Astrocyte (in vitro differentiated cells and primary cell): ENCODE data around the gene WHRN. TPM values are rescaled to one million over a fixed set of nuclear protein-coding genes. Genes with fewer than 3 reads are reported as not detected.

Experiments used
- DNase-seq: peaks from one replicate; pipeline ENCODE4 v3.0.0-alpha.2; 2010; ENCODE audit warnings: low read depth
- FAIRE-seq: peaks from 2 replicates; lab custom pipeline; 2011; peaks lifted over from hg19 to GRCh38; lab: Jason Lieb, UNC
- H2AFZ ChIP-seq: 2 replicates; pipeline ENCODE4 v1.6.0; 2012; ENCODE audit warnings: low read depth, low read length, inconsistent platforms
- H3K27ac ChIP-seq: 2 replicates; pipeline ENCODE4 v1.5.1; 2011; ENCODE audit warnings: low read depth, low read length, inconsistent platforms
- H3K27me3 ChIP-seq: 2 replicates; pipeline ENCODE4 v1.6.0; 2011; ENCODE audit warnings: low read length, inconsistent platforms; ENCODE audit not compliant: insufficient read depth
- H3K36me3 ChIP-seq: 2 replicates; pipeline ENCODE4 v1.5.1; 2011; ENCODE audit warnings: low read length, inconsistent platforms; ENCODE audit not compliant: insufficient read depth
- H3K4me1 ChIP-seq: 2 replicates; pipeline ENCODE4 v1.5.1; 2011; ENCODE audit warnings: low read length, inconsistent platforms; ENCODE audit not compliant: insufficient read depth
- H3K4me2 ChIP-seq: 2 replicates; pipeline ENCODE4 v1.6.0; 2012; ENCODE audit warnings: low read length, inconsistent platforms
- H3K4me3 ChIP-seq: 2 replicates; pipeline ENCODE4 v1.5.1; 2011; ENCODE audit warnings: low read depth, mild to moderate bottlenecking, low read length, inconsistent platforms; ENCODE audit not compliant: insufficient read depth
- H3K79me2 ChIP-seq: 2 replicates; pipeline ENCODE4 v1.6.0; 2012; ENCODE audit warnings: mild to moderate bottlenecking, low read length, inconsistent platforms; ENCODE audit not compliant: insufficient read depth
- H3K9ac ChIP-seq: 2 replicates; pipeline ENCODE4 v1.6.0; 2012; ENCODE audit warnings: mild to moderate bottlenecking, low read length, inconsistent platforms
- H3K9me3 ChIP-seq: 2 replicates; pipeline ENCODE4 v1.5.1; 2012; ENCODE audit warnings: low read depth, mild to moderate bottlenecking, low read length, inconsistent platforms; ENCODE audit not compliant: insufficient read depth
- H4K20me1 ChIP-seq: 2 replicates; pipeline ENCODE4 v1.6.0; 2012; ENCODE audit warnings: low read length, inconsistent platforms; ENCODE audit not compliant: insufficient read depth
- H3K27ac Mint-ChIP-seq: one replicate; pipeline ENCODE4 v1.8.0; 2021; ENCODE audit warnings: mild to moderate bottlenecking, mixed read lengths; ENCODE audit not compliant: unreplicated experiment
- H3K27me3 Mint-ChIP-seq: one replicate; pipeline ENCODE4 v1.8.0; 2021; ENCODE audit warnings: low read depth, mixed read lengths; ENCODE audit not compliant: unreplicated experiment
- H3K36me3 Mint-ChIP-seq: one replicate; pipeline ENCODE4 v1.8.0; 2021; ENCODE audit warnings: low read depth, mixed read lengths; ENCODE audit not compliant: unreplicated experiment
- H3K4me1 Mint-ChIP-seq: one replicate; pipeline ENCODE4 v1.8.0; 2021; ENCODE audit warnings: low read depth, mixed read lengths; ENCODE audit not compliant: unreplicated experiment
- H3K4me3 Mint-ChIP-seq: one replicate; pipeline ENCODE4 v1.8.0; 2021; ENCODE audit warnings: mild to moderate bottlenecking, moderate library complexity, mixed read lengths; ENCODE audit not compliant: unreplicated experiment
- H3K9me3 Mint-ChIP-seq: one replicate; pipeline ENCODE4 v1.8.0; 2021; ENCODE audit warnings: mild to moderate bottlenecking, mixed read lengths; ENCODE audit not compliant: unreplicated experiment
- EZH2 ChIP-seq: IDR thresholded peaks from 2 replicates; pipeline ENCODE4 v1.6.1; 2012; ENCODE audit warnings: mild to moderate bottlenecking, low read length, inconsistent platforms; ENCODE audit not compliant: insufficient read depth
- total RNA-seq: library from RNA; stranded (reverse); gene quantifications from 2 replicates; pipeline ENCODE4 v1.2.1, GENCODE V29; 2021
- TF ChIP-seq, protein P1 (sequence below): IDR thresholded peaks from 2 replicates; pipeline ENCODE4 v1.5.1; 2011; ENCODE audit warnings: low read depth, mild to moderate bottlenecking, inconsistent platforms, low read length, moderate library complexity; ENCODE audit not compliant: insufficient read depth

Gene WHRN
- total RNA-seq, 1 donor from 2014 or later = 10.2 TPM

DNA sequence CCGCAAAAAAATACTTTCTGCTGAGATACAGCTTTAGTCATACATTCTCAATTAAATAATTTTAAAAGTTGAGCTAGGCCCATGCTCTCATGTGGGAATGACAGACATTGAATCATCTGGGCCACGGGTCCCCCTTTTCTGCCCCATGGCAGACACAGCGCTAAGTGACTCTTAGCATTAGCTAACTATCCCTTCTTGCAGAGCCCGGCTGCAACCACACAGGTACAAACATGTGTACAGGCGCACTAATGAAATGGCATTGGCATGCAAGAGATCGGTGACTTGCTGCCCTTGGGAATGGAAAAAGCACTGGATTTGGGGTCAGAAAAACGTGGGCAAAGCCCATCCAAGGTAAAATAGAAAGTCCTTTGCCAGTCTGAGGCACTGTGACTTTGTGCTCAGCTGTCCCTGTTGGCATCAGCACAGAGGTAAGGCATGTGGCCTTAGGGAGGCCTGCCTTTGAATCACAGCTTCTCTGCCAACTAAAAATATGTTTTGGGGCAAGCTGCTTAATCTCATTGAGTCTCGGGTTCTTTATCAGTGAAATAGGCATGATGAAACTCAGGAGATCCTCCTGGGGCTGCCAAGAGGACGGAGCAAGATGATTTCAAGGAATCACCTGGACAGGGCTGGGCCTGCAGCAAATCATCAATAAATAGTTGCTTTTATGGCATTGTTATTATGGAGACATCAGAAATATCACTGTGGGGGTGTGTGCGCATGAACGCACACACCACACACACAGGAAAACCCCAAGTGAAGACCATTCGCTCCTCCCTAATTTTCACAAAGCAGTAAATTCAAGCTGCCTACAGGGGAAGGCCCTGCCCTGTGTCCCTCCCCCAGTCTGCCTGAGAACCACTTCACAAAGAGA lies 54.2 kb downstream of the WHRN start:
- no peak for DNase-seq
- no peak for FAIRE-seq
- TF ChIP-seq EZH2 = no peak
- TF ChIP-seq, protein P1, sequence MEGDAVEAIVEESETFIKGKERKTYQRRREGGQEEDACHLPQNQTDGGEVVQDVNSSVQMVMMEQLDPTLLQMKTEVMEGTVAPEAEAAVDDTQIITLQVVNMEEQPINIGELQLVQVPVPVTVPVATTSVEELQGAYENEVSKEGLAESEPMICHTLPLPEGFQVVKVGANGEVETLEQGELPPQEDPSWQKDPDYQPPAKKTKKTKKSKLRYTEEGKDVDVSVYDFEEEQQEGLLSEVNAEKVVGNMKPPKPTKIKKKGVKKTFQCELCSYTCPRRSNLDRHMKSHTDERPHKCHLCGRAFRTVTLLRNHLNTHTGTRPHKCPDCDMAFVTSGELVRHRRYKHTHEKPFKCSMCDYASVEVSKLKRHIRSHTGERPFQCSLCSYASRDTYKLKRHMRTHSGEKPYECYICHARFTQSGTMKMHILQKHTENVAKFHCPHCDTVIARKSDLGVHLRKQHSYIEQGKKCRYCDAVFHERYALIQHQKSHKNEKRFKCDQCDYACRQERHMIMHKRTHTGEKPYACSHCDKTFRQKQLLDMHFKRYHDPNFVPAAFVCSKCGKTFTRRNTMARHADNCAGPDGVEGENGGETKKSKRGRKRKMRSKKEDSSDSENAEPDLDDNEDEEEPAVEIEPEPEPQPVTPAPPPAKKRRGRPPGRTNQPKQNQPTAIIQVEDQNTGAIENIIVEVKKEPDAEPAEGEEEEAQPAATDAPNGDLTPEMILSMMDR = no peak
- no peaks in the 10 kb centered on the region for H3K9me3 Mint-ChIP-seq
- Histone ChIP-seq H3K9ac (no peak overlapping the region), H3K27ac (no peak overlapping the region), H3K36me3 (no peaks in the 10 kb centered on the region), H3K9me3 (no peaks in the 10 kb centered on the region), H4K20me1 (peaks cover 4% of the 10 kb centered on the region), H3K4me3 (no peak overlapping the region), H3K27me3 (peaks cover 13% of the 10 kb centered on the region), H3K4me2 (no peak overlapping the region), H3K4me1 (peaks cover 13% of the 10 kb centered on the region), H3K79me2 (no peaks in the 10 kb centered on the region), H2AFZ (no peak overlapping the region)
- peaks cover 24% of the 10 kb centered on the region for H3K27me3 Mint-ChIP-seq
- no peak overlapping the region for H3K4me3 Mint-ChIP-seq
- no peaks in the 10 kb centered on the region for H3K36me3 Mint-ChIP-seq
- H3K27ac Mint-ChIP-seq = no peak overlapping the region
- H3K4me1 Mint-ChIP-seq = peaks cover 7% of the 10 kb centered on the region

GRCh38 chr9:114450181-114450580 lies 55.1 kb downstream of the WHRN start:
- Histone ChIP-seq H3K27ac (no peak overlapping the region), H3K9me3 (no peaks in the 10 kb centered on the region), H2AFZ (no peak overlapping the region), H3K27me3 (peaks cover 13% of the 10 kb centered on the region), H3K4me3 (no peak overlapping the region), H4K20me1 (peaks cover 4% of the 10 kb centered on the region), H3K4me1 (peaks cover 13% of the 10 kb centered on the region), H3K4me2 (no peak overlapping the region), H3K79me2 (no peaks in the 10 kb centered on the region), H3K36me3 (no peaks in the 10 kb centered on the region), H3K9ac (no peak overlapping the region)
- Mint-ChIP-seq H3K27ac (no peak overlapping the region), H3K27me3 (peaks cover 23% of the 10 kb centered on the region), H3K4me3 (no peak overlapping the region), H3K9me3 (no peaks in the 10 kb centered on the region), H3K4me1 (peaks cover 8% of the 10 kb centered on the region), H3K36me3 (no peaks in the 10 kb centered on the region)
- TF ChIP-seq, protein P1 = no peak
- TF ChIP-seq EZH2 = no peak
- DNase-seq (no peak), FAIRE-seq (no peak)

DNA sequence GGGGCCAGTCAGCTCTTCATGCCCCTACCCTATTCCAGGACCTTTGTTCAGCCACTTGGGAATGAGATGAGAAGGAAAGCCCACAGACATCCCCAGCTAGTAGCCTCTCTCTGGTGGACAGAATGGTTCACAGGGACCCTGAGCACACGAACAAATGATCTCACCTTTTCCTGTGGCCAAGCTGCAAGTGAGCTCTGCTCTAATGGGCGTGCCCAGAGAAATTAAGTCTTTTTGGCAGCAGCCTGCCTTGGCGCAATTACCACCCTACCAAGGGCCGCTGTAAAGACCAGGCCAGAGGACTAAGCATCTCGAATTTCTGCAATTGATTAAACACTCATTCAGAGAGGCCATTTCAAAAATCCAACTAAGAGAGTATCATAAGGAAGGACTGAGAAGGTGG lies 56.0 kb downstream of the WHRN start:
- H2AFZ ChIP-seq = no peak overlapping the region
- no peaks in the 10 kb centered on the region for H3K9me3 ChIP-seq
- H3K79me2 ChIP-seq = no peaks in the 10 kb centered on the region
- no peak overlapping the region for H3K4me2 ChIP-seq
- peaks cover 13% of the 10 kb centered on the region for H3K27me3 ChIP-seq
- no peak overlapping the region for H3K4me3 ChIP-seq
- no peaks in the 10 kb centered on the region for H3K36me3 ChIP-seq
- FAIRE-seq = no peak
- no peak for TF ChIP-seq EZH2
- TF ChIP-seq, protein P1 = no peak
- H3K27ac ChIP-seq = no peak overlapping the region
- Mint-ChIP-seq H3K27me3 (peaks cover 23% of the 10 kb centered on the region), H3K9me3 (no peaks in the 10 kb centered on the region), H3K27ac (no peak overlapping the region), H3K4me1 (peaks cover 8% of the 10 kb centered on the region), H3K36me3 (no peaks in the 10 kb centered on the region), H3K4me3 (no peak overlapping the region)
- no peak for DNase-seq
- no peak overlapping the region for H3K9ac ChIP-seq
- H3K4me1 ChIP-seq = peaks cover 13% of the 10 kb centered on the region
- H4K20me1 ChIP-seq = peaks cover 4% of the 10 kb centered on the region
